ENCODE data around the gene PSD4.

The PSD4 gene

GRCh38 chr2:113185664-113186432, 12.1 kb downstream of the PSD4 start:
- DNase-seq, result no peak

- DNase-seq, result no peak
Observed at GRCh38 chr2:113186433-113186796, 12.6 kb downstream of the PSD4 start.

GRCh38 chr2:113187771-113188170, 14.0 kb downstream of the PSD4 start:
- no peak for DNase-seq

GRCh38 chr2:113190871-113191270, 17.1 kb downstream of the PSD4 start:
- DNase-seq, result no peak

- DNase-seq, result no peak
Observed at GRCh38 chr2:113192459-113193100, 18.8 kb downstream of the PSD4 start.

- DNase-seq, result no peak
Observed at GRCh38 chr2:113195923-113196501, 22.2 kb downstream of the PSD4 start.

- no peak for DNase-seq
Observed at GRCh38 chr2:113196839-113197238, 23.1 kb downstream of the PSD4 start.

- DNase-seq, result no peak
Observed at GRCh38 chr2:113197347-113198047, 23.7 kb downstream of the PSD4 start.

GRCh38 chr2:113198048-113198789, 24.4 kb downstream of the PSD4 start:
- no peak for DNase-seq

- DNase-seq, result peak; percentile 90
Observed at GRCh38 chr2:113198790-113199612, 25.2 kb downstream of the PSD4 start.

GRCh38 chr2:113200236-113200635, 26.5 kb downstream of the PSD4 start:
- DNase-seq, result no peak

- no peak for DNase-seq
Observed at GRCh38 chr2:113200736-113201490, 27.1 kb downstream of the PSD4 start.

GRCh38 chr2:113201496-113202304, 27.9 kb downstream of the PSD4 start:
- DNase-seq, result no peak

GRCh38 chr2:113202305-113203216, 28.8 kb downstream of the PSD4 start:
- no peak for DNase-seq

- no peak for DNase-seq
Observed at GRCh38 chr2:113203217-113203530, 29.4 kb downstream of the PSD4 start.

GRCh38 chr2:113203901-113204519, 30.2 kb downstream of the PSD4 start:
- DNase-seq, result peak; percentile 82

GRCh38 chr2:113206251-113206650, 32.5 kb downstream of the PSD4 start:
- no peak for DNase-seq

- DNase-seq, result no peak
Observed at GRCh38 chr2:113207021-113207420, 33.2 kb downstream of the PSD4 start.

- DNase-seq, result no peak
Observed at GRCh38 chr2:113208396-113208795, 34.6 kb downstream of the PSD4 start.
